SKM-1 (cell line): ENCODE measurements around the gene DNAJC11.
"Not testable (repeated sequence)": the region's sequence is repeated elsewhere in the genome, so short reads cannot be mapped to it uniquely, and the experiment has no call there.

ENCODE experiments used
- DNase-seq: peaks from one replicate; lab custom pipeline; 2025; ENCODE audit not compliant: unreplicated experiment; lab: John Stamatoyannopoulos, UW

Gene DNAJC11

GRCh38 chr1:6695868-6696267, 5.7 kb downstream of the DNAJC11 start:
- no peak for DNase-seq

GRCh38 chr1:6694121-6694713, 7.4 kb downstream of the DNAJC11 start:
- DNase-seq = no peak

DNA sequence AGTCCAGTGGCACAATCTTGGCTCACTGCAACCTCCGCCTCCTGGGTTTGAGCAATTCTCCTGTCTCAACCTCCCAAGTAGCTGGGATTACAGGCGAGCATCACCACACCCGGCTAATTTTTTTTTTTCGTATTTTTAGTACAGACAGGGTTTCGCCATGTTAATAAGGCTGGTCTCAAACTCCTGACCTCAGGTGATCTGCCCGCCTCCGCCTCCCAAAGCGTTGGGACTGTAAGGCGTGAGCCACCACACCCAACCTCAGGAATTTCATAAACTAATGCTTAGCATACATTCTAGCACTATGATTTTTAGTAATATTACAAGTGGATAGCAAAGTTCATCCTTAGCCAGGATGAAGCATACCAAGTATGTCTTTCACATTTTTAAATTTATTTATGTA, 8.7 kb downstream of the DNAJC11 start:
- no peak for DNase-seq

- DNase-seq = no peak
These were observed 10.1 kb downstream of the DNAJC11 start for GRCh38 chr1:6691507-6691906.

DNA sequence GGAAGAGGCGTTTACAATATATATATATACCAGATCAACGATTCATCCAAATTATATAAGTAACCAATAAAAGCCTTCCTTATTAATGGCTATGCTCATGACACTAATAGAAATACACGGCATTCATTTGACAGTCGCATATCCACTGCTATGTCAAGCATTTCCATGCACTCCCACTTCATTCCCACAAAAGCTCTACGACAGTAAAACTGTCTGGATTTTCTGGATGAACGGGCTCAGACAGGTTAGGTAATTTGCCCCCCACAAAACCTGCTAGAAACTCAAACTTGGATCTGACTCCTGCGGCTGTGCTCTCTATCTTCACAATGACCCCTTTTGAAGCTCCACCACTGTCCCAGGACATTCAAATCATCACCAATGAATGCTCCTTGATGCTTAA, 11.4 kb downstream of the DNAJC11 start:
- no peak for DNase-seq

GRCh38 chr1:6688757-6689156, 12.9 kb downstream of the DNAJC11 start:
- no peak for DNase-seq

DNA sequence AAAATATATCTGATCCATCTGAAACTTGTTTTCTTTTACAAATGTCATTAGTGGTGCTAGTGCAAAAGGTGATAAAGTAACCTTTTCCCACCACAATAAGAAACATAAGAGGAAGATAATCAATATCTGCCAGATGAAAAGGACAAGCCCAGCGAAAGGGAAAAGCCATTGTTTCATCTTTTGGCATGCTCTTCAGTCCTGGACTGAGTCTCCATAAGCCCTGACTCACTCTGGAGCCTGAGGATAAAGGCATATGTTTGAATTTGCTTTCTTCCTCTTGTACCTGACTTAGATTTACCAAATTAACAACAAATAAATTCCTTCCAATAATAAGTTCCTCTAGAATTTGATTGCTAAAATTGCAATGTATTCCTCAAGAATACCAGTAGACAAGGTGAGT, 13.6 kb downstream of the DNAJC11 start:
- DNase-seq = no peak

GRCh38 chr1:6686294-6686693, 15.3 kb downstream of the DNAJC11 start:
- no peak for DNase-seq

DNA sequence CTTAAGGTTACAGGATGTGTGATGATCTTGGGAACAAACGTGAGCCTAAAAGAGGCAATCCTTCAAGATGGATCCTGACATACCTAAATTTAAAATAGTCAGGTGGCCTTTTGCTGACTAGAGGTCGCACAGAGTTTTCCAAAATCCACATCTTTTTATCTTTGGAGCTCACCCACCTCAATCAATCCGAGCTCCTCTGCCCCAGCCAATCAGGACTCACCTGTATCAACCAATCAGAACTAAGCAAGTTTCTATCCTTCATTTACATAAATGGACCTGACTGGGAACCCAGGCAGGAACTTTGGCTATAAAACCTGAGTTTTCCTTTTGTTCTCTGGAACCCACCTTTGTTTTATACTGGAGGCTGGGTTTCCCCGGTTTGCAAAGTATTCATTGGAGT, 16.2 kb downstream of the DNAJC11 start:
- DNase-seq = no peak

- DNase-seq = no peak
These were observed 18.2 kb downstream of the DNAJC11 start for GRCh38 chr1:6683434-6683833.

DNA sequence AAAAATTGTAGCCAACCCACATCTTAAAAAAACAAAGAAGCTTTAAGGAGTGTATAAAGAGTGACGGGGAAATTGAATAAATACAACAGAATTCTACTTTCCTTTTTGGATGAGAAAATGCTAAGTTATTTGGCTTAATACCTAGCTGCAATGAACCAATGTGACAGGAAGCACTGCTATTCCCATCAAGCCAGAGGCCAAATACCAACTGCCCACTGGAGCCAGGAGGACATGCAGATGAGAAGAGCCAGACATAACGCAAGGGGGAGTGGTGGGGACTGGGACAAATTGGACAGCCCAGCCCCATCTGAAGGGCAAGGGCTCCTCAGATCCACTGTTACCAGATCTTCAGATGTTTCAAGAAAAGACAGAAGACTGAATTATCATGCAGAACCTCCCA, 25.7 kb downstream of the DNAJC11 start:
- DNase-seq = no peak

DNA sequence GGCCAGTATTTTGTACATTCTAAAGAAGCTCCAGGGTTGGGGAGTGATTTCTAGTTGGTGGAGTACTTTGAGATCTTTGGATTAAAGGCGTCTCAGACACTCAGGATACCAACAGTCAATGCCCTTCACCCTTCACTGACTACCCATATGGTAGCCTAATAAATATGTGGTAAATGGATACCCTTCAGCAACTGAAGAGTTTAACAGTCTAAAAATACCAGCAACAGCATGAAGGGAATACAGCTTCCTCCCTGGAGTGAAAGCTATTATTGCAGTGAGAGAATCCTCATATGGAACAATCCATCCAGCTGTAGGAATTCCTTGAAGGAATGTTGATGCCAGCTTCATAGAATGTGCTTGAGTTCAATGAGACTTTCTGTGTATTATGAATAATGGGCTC, 26.8 kb downstream of the DNAJC11 start:
- no peak for DNase-seq

GRCh38 chr1:6673816-6674398, 27.7 kb downstream of the DNAJC11 start:
- no peak for DNase-seq

- DNase-seq = no peak
These were observed 29.1 kb downstream of the DNAJC11 start for GRCh38 chr1:6672558-6672957.

DNA sequence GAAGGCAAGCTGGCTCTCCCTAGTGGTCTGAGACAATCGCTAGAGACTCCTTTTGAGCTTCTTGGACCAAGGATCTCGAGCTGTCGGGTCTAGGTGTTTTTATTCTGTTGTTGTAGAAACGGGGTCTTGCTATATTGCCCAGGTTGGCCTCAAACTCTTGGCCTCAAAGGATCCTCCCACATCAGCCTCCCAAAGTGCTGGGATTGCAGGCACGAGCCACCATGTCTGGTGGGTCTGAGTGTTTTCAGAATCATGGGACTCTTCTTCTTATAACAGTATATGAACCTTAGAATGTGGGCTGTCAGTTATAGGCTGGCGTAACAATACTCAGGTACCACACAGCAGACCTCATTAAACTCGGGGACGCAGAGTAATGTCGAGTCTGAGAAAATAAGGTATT, 33.1 kb downstream of the DNAJC11 start:
- no peak for DNase-seq

- no peak for DNase-seq
These were observed 34.5 kb downstream of the DNAJC11 start for GRCh38 chr1:6667139-6667538.

DNA sequence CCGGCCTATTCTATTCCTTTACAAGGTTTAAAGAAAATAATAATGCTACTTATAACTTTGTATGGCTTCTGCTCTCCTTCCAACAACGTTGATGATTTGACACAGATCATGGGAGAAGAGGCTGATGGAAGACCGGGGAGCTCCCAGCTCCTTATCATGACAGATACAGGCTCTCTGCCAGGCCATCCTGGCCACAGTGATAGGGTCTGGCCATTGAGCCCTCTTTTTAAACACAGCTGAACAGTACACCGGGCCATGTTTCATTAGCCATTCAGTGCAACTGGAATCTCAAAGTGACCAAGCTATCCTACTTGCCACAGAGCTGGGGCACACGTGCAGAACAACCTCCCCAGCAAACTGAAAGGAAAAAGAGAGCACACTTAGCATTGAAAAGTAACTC, 34.9 kb downstream of the DNAJC11 start:
- no peak for DNase-seq

- DNase-seq = not testable (repeated sequence)
These were observed 39.1 kb downstream of the DNAJC11 start for GRCh38 chr1:6662468-6662867.

- DNase-seq = no peak
These were observed 41.1 kb downstream of the DNAJC11 start for GRCh38 chr1:6660415-6661049.

- no peak for DNase-seq
These were observed 43.1 kb downstream of the DNAJC11 start for GRCh38 chr1:6658359-6659060.

- DNase-seq = no peak
These were observed 44.5 kb downstream of the DNAJC11 start for GRCh38 chr1:6657138-6657537.
